CD4-positive, alpha-beta T cell treated with Interleukin-4 for 4 hours (primary cell): ENCODE data around the gene SENP7.

Experiments
- DNase-seq: peaks from one replicate; pipeline ENCODE4 v3.0.0-alpha.2; 2020

SENP7 gene

GRCh38 chr3:101423984-101424888 is 88.8 kb downstream of the SENP7 start:
- peak; percentile 1 for DNase-seq

GRCh38 chr3:101418851-101419250 is 94.2 kb downstream of the SENP7 start:
- DNase-seq: no peak

- DNase-seq: no peak
Observed at GRCh38 chr3:101414121-101414520, 98.9 kb downstream of the SENP7 start.

- DNase-seq: no peak
Observed at GRCh38 chr3:101413656-101414055, 99.4 kb downstream of the SENP7 start.

GRCh38 chr3:101391413-101391950 is 121.5 kb downstream of the SENP7 start:
- no peak for DNase-seq

- DNase-seq: no peak
Observed at GRCh38 chr3:101388706-101389105, 124.3 kb downstream of the SENP7 start.

GRCh38 chr3:101387351-101387750 is 125.7 kb downstream of the SENP7 start:
- no peak for DNase-seq

- no peak for DNase-seq
Observed at GRCh38 chr3:101384426-101384825, 128.6 kb downstream of the SENP7 start.

- DNase-seq: no peak
Observed at GRCh38 chr3:101383656-101384055, 129.4 kb downstream of the SENP7 start.

- no peak for DNase-seq
Observed at GRCh38 chr3:101383156-101383575, 129.8 kb downstream of the SENP7 start.

- peak; percentile 57 for DNase-seq
Observed at GRCh38 chr3:101381809-101382208, 131.2 kb downstream of the SENP7 start.

- DNase-seq: peak; percentile 30
Observed at GRCh38 chr3:101379658-101380376, 133.2 kb downstream of the SENP7 start.

- no peak for DNase-seq
Observed at GRCh38 chr3:101377796-101378195, 135.2 kb downstream of the SENP7 start.

GRCh38 chr3:101377209-101377608 is 135.8 kb downstream of the SENP7 start:
- no peak for DNase-seq

- DNase-seq: no peak
Observed at GRCh38 chr3:101375586-101375985, 137.4 kb downstream of the SENP7 start.

GRCh38 chr3:101362406-101362805 is 150.6 kb downstream of the SENP7 start:
- DNase-seq: no peak

- peak; percentile 1 for DNase-seq
Observed at GRCh38 chr3:101351829-101352228, 161.2 kb downstream of the SENP7 start.

GRCh38 chr3:101340591-101340990 is 172.4 kb downstream of the SENP7 start:
- DNase-seq: no peak

GRCh38 chr3:101333883-101334282 is 179.1 kb downstream of the SENP7 start:
- DNase-seq: no peak

- DNase-seq: no peak
Observed at GRCh38 chr3:101329016-101329673, 183.9 kb downstream of the SENP7 start.

- DNase-seq: no peak
Observed at GRCh38 chr3:101325393-101326134, 187.4 kb downstream of the SENP7 start.

GRCh38 chr3:101320475-101320874 is 192.5 kb downstream of the SENP7 start, which contains the start of gene IMPG2:
Gene IMPG2, minus strand, starts transcription at chr3:101320575. Its CDS starts 203 bp downstream, at chr3:101320372.
- no peak for DNase-seq
